Fibroblast of lung (primary cell): ENCODE results near the gene SPTAN1. TPM values are rescaled to one million over a fixed set of nuclear protein-coding genes. Genes with fewer than 3 reads are reported as not detected.

Source experiments
- DNase-seq, 2 donors: peaks; one replicate each; pipeline versions ENCODE4 v3.0.0 to v3.0.0-alpha.2; 2010; ENCODE audit warnings: low read depth in 2 of 2
- H2AFZ ChIP-seq: 2 replicates; pipeline ENCODE4 v1.5.1; 2012; ENCODE audit warnings: low read length, control low read depth, inconsistent platforms
- H3K27ac ChIP-seq: 2 replicates; pipeline ENCODE4 v1.5.1; 2011; ENCODE audit warnings: low read length, control low read depth; ENCODE audit not compliant: insufficient read depth
- H3K27me3 ChIP-seq: 2 replicates; pipeline ENCODE4 v1.5.1; 2011; ENCODE audit warnings: mild to moderate bottlenecking, low read length; ENCODE audit not compliant: control insufficient read depth, insufficient read depth
- H3K36me3 ChIP-seq: 2 replicates; pipeline ENCODE4 v1.5.1; 2011; ENCODE audit warnings: low read length; ENCODE audit not compliant: control insufficient read depth, insufficient read depth
- H3K4me1 ChIP-seq: 2 replicates; pipeline ENCODE4 v1.5.1; 2011; ENCODE audit warnings: low read length; ENCODE audit not compliant: control insufficient read depth, insufficient read depth; ENCODE audit errors: extremely low read depth
- H3K4me2 ChIP-seq: 2 replicates; pipeline ENCODE4 v1.5.1; 2011; ENCODE audit warnings: low read length, control low read depth; ENCODE audit not compliant: insufficient read depth; ENCODE audit errors: extremely low read depth
- H3K4me3 ChIP-seq, 4 experiments: fragments of 200-600 bp in 1 of 4; sonication (generic) in 1 of 4; replicated peaks in 1 of 4; 2 replicates each; pipeline ENCODE4 v1.5.1; 2011 to 2016; ENCODE audit warnings: low read length in 4 of 4, low read depth in 3 of 4, mild to moderate bottlenecking in 3 of 4, control low read depth in 2 of 4, inconsistent platforms in 1 of 4, mixed read lengths in 1 of 4; ENCODE audit not compliant: insufficient read depth in 1 of 4; ENCODE audit errors: control extremely low read depth in 1 of 4
- H3K79me2 ChIP-seq: 2 replicates; pipeline ENCODE4 v1.5.1; 2012; ENCODE audit warnings: mild to moderate bottlenecking, low read length, inconsistent platforms; ENCODE audit not compliant: control insufficient read depth, insufficient read depth
- H3K9ac ChIP-seq: 2 replicates; pipeline ENCODE4 v1.5.1; 2011; ENCODE audit warnings: mild to moderate bottlenecking, low read length, control low read depth; ENCODE audit not compliant: insufficient read depth
- H3K9me3 ChIP-seq: 2 replicates; pipeline ENCODE4 v1.5.1; 2012; ENCODE audit warnings: low read depth, low read length; ENCODE audit not compliant: control insufficient read depth, insufficient read depth
- H4K20me1 ChIP-seq: 2 replicates; pipeline ENCODE4 v1.5.1; 2011; ENCODE audit warnings: low read length; ENCODE audit not compliant: control insufficient read depth, insufficient read depth; ENCODE audit errors: extremely low read depth
- CTCF ChIP-seq, 2 donors: IDR thresholded peaks in 1 of 2; conservative IDR thresholded peaks in 1 of 2; 1 replicate in 1 of 2; 2 replicates in 1 of 2; pipeline ENCODE4 v1.5.1; 2011 to 2012; ENCODE audit warnings: low read length in 2 of 2, control low read depth in 1 of 2, inconsistent platforms in 1 of 2, low read depth in 1 of 2, mild to moderate bottlenecking in 1 of 2
- EZH2 ChIP-seq: IDR thresholded peaks from 2 replicates; pipeline ENCODE4 v1.5.1; 2012; ENCODE audit warnings: low read length, control low read depth, mild to moderate bottlenecking; ENCODE audit errors: missing control alignments
- polyA plus RNA-seq, 2 donors: library from polyadenylated mRNA; depleted of rRNA in 1 of 2; stranded (reverse) in 1 of 2; unstranded in 1 of 2; fragments of >200 nt; gene quantifications; 2 replicates each; pipeline ENCODE4 v1.2.1, GENCODE V29; 2011 to 2012; ENCODE audit warnings: missing spikeins in 1 of 2
- total RNA-seq: library from RNA; depleted of rRNA; stranded (reverse); fragments of >200 nt; gene quantifications from 2 replicates; pipeline ENCODE4 v1.2.1, GENCODE V29; 2014

Gene SPTAN1
- total and polyA plus RNA-seq, 2 donors (not counting 1 experiment from before 2014, with no cell fraction given) = 189 to 518 TPM

GRCh38 chr9:128548876-128549275 is 3.5 kb upstream of the SPTAN1 start:
- Histone ChIP-seq H4K20me1 (no peaks in the 10 kb centered on the region), H3K79me2 (peaks cover 14% of the 10 kb centered on the region), H2AFZ (no peak overlapping the region), H3K27ac (no peak overlapping the region), H3K27me3 (no peaks in the 10 kb centered on the region), H3K9me3 (no peaks in the 10 kb centered on the region), H3K9ac (no peak overlapping the region), H3K4me3 (no peak overlapping the region), H3K36me3 (no peaks in the 10 kb centered on the region), H3K4me2 (no peak overlapping the region), H3K4me1 (peaks cover 18% of the 10 kb centered on the region)
- DNase-seq = no peak
- TF ChIP-seq CTCF (conservative IDR thresholded peaks at IDR 0.05 in 1 of 2, IDR thresholded peaks at IDR 0.05 in 1 of 2; ENCODE audit: low read depth in 1 of 2, low read length in 2 of 2) = no peak
- TF ChIP-seq EZH2 = no peak

GRCh38 chr9:128550226-128550625 is 2.2 kb upstream of the SPTAN1 start:
- Histone ChIP-seq H3K4me1 (peaks cover 20% of the 10 kb centered on the region), H2AFZ (peak overlapping the region; percentile 63), H3K36me3 (no peaks in the 10 kb centered on the region), H3K27me3 (no peaks in the 10 kb centered on the region), H3K9ac (no peak overlapping the region), H4K20me1 (no peaks in the 10 kb centered on the region), H3K27ac (peak overlapping the region; percentile 88), H3K9me3 (no peaks in the 10 kb centered on the region), H3K79me2 (peaks cover 27% of the 10 kb centered on the region), H3K4me2 (peak overlapping the region; percentile 99), H3K4me3 (no peak overlapping the region)
- peak in 1 of 2 donors; percentile 24 for DNase-seq
- TF ChIP-seq CTCF (conservative IDR thresholded peaks at IDR 0.05 in 1 of 2, IDR thresholded peaks at IDR 0.05 in 1 of 2; ENCODE audit: low read depth in 1 of 2, low read length in 2 of 2) (no peak), EZH2 (no peak)

- no peaks in the 10 kb centered on the region for H3K9me3 ChIP-seq
- H4K20me1 ChIP-seq = no peaks in the 10 kb centered on the region
- H3K79me2 ChIP-seq = peaks cover 34% of the 10 kb centered on the region
- peak overlapping the region; percentile 72 for H2AFZ ChIP-seq
- TF ChIP-seq CTCF (conservative IDR thresholded peaks at IDR 0.05 in 1 of 2, IDR thresholded peaks at IDR 0.05 in 1 of 2; ENCODE audit: low read depth in 1 of 2, low read length in 2 of 2) (no peak), EZH2 (no peak)
- peaks cover 21% of the 10 kb centered on the region for H3K4me1 ChIP-seq
- peak in 1 of 2 donors; percentile 68 for DNase-seq
- peak overlapping the region; percentile 70 for H3K9ac ChIP-seq
- no peaks in the 10 kb centered on the region for H3K36me3 ChIP-seq
- peak overlapping the region; percentile 99 for H3K4me2 ChIP-seq
- peak overlapping the region; percentile 51 to 86 (median 54) for H3K4me3 ChIP-seq
- H3K27me3 ChIP-seq = no peaks in the 10 kb centered on the region
- peak overlapping the region; percentile 88 for H3K27ac ChIP-seq
Measured at GRCh38 chr9:128550770-128551656, 1.4 kb upstream of the SPTAN1 start.
